SH-SY5Y (cell line): ENCODE data around the gene DPM2.

Source experiments
- GATA2 ChIP-seq: IDR thresholded peaks from 2 replicates; pipeline ENCODE4 v1.6.1; 2011; ENCODE audit warnings: mild to moderate bottlenecking, low read depth, low read length
- GATA3 ChIP-seq: IDR thresholded peaks from 2 replicates; pipeline ENCODE4 v1.6.1; 2011; ENCODE audit warnings: low read depth, mild to moderate bottlenecking, low read length, moderate library complexity

DNA sequence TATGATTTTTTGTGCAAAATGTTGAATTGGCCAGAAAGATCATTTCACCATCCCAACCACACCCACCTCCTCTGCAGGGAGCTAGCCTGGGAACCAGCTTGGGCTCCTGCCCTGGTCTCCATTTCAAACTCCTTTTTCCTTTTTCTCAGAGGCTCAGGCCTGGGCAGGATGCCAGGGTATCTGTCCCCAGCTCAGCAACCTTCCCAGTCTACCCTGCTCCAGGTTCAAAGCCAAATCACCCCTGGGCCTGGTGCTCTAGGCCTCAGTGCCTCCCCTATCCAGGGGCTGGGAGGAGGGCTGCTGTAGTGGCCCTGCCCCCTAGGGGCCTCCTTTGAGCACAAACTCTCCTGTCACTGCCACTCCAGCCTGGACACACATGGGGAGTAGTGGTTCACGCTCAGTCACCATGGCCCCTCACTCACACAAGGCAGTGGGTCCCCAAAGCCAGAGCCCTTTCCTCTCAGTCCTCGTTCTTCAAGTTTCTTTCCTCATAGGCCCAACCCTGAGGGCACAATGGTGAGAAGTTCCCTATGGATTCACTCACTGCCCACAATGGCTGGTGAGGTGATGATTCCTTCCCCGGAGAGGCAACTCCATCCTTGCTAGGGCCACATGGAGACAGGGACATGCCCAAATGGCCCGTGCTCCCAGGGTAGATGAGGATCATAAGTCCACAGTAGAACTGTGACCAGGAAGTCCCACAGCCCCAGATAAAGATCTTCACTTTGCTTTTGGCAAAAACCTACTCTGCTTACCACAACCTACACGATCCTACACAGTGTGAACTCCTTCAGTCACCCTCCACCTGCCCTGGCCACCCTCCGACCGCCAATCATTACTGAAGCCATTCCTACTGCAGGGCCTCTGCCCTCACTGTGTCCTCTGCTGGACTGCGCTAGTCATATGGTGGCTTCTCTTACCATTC, 19.2 kb downstream of the DPM2 start:
- TF ChIP-seq GATA2 (peak; percentile 37; the same call in 1 of the 2 replicates), GATA3 (no peak)
